Activated T-cell treated with anti-CD3 and anti-CD28 coated beads for 4 hours (primary cell): ENCODE measurements around the gene CDCP2.

Experiments used
- DNase-seq: peaks from one replicate; pipeline ENCODE4 v3.0.0-alpha.2; 2020

The CDCP2 gene

DNA sequence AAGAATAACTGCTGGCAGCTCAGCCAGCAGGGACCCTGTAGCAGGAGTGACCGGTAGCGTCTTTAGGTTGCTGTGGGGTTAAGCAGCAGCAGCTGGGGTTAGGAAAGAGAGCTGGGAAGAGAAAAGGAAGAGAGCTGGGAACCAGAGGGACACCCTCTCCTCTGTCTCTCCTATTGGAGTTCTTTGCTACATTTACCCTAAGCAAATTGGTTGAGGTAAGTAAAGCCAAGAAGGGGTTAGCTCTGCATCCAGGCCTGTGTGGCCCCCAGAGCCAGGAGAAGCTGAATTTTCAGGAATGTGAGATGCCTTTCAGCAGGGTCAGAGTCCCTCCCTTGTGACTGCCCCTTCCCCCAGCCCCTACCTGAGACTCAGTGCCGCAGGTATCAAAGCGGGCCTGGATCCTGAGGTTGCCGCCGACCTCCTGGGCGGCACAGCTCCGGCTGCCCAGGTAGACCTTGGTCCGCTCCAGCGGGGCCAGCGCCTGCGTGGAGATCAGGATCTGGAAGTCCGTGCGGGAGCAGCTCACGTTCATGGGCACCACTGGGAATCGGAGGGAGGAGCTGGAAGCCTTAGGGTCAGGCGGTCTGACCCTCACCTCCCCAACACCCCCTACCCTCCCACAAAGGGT lies 16.4 kb downstream of the CDCP2 start:
- DNase-seq = no peak

GRCh38 chr1:54135436-54136120 lies 17.2 kb downstream of the CDCP2 start:
- no peak for DNase-seq

GRCh38 chr1:54134295-54134694 lies 18.5 kb downstream of the CDCP2 start:
- no peak for DNase-seq

GRCh38 chr1:54132495-54132894 lies 20.3 kb downstream of the CDCP2 start:
- no peak for DNase-seq

- DNase-seq = no peak
These were observed 21.4 kb downstream of the CDCP2 start for GRCh38 chr1:54131419-54131818.

DNA sequence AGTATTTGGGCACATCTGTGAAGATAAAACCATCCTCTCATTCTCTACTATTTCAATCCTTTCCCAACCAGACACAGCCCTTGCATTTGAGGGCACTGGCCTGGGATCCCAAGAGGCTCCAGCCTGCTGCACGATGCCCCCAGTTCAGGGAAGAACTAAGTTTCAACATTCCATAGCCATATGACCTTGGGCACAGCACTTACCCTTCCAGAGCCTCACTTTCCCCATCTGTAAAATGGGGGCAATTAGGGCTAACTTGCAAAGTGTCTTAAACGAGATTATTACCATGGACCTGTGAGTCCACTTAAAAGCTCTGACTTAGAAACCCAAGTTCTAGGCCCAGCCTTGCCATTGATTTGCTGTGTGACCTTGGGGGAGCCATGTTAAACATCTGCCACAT lies 22.9 kb downstream of the CDCP2 start:
- DNase-seq = no peak

DNA sequence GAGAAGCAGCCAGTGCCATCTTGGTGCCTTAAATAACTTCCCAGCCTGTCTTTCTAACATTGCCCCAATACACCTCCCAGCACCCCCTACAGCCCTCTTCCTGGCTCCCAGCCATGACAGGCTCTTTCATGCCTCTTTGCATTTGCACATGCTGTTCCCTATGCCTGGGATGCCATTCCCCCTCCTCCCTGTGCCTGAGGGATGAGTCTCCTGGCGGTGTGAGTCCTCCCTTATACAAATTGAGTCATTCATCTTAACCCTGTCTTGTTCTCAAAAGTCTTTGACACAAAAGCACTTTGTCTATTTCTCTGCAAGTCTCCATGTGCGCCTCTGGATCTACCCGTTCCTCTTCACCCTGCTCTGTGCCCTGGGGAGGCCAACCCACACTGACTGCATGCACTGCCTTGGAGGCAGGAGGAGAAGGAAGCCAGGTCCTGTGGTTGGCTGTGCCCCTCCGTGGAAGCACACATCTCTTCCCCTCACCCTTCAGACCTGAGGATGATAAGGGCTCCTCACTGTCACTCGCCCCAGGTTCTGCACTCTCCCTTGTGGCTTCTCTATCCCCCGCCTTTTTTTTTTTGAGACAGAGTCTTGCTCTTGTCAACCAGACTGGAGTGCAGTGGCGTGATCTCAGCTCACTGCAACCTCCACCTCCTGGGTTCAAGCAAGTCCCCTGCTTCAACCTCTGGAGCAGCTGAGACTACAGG lies 25.1 kb downstream of the CDCP2 start:
- no peak for DNase-seq

GRCh38 chr1:54126271-54126815 lies 26.5 kb downstream of the CDCP2 start:
- DNase-seq = no peak

GRCh38 chr1:54125386-54126070 lies 27.3 kb downstream of the CDCP2 start:
- no peak for DNase-seq

DNA sequence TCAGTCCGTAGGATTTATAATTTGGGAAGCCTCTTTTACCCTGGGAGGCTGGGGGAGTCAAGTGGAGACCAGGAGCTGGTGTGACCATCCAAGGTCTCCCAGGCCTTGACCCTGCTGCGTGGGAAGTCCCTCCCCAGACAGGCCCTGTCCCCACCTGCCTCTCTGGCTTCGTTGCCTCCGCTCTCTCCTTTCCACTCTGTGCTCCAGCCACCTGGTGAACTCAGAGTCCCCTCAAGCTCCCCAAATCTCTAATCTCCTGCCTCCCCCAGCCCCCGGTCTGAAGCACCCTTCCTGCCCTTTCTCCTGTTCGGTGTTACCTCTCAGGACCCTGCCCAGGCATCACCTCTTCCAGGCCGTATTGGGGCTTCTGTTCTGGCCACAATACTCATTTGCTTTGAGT lies 27.9 kb downstream of the CDCP2 start:
- no peak for DNase-seq

DNA sequence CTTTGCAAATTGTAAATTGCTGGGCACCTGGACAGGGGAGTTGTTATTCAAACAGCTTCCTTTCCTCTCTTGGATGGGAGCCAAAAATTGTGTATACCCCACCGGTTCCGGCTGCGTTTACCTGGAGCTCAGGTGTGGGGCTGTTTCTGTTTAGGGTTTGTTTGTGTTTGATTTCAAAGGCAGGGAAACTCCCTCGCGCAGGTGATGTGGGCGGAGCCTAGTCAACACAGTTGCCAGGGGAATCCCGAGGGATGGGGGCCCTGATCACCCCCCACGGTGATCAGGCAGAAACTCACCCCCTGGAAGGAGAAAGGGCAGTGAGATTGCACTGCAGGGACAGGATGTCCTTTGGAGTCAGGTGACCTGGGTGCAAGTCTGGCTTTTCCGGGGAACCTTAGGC lies 28.3 kb downstream of the CDCP2 start:
- no peak for DNase-seq

DNA sequence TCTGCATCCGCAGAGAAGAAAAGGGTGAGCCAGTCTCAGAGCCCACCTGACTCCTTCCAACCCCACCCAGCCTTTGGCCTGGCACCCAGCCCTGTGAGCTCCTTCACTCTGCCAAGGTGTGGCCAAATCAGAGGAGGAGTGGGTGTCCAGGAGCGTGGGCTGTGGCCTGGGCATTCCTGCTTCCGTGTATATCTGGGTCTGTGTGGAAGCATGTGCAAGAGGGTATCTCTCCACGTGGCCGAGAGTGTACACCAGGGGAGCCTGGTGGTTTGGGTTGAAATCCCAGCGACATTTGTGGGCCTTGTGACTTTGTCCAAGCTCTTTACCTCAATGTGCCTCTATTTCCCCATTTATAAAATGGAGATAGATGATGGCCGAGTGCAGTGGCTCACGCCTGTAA lies 29.8 kb downstream of the CDCP2 start:
- no peak for DNase-seq

DNA sequence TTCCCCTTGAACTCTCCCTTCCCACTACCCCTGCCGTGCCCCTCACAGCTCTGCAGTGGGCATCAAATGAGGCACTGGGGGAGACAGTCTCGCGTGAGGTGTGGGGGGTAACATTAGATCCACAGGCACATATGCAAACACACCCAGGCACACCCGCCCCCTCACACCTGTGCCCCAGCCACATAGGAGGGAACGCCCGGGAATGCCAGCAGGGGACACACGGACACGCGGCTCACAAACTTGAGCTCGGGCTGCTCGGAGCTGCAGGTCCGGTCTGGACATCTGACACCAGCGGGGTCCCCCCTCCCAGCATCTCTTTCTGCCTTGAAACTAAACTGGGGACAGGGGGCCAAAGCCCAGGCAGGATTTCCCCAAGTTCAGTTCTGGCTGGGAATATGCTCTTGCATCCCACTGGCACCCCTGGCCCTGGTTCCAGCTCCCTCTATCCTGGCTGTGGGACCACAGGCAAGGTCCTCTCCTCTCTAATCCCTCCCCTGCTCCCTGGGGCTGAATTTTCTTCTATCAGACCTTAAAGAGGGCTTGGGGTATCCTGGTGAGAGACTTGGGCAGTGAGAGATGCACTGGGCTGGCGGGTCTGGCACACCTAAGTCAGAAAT lies 30.6 kb downstream of the CDCP2 start:
- no peak for DNase-seq

DNA sequence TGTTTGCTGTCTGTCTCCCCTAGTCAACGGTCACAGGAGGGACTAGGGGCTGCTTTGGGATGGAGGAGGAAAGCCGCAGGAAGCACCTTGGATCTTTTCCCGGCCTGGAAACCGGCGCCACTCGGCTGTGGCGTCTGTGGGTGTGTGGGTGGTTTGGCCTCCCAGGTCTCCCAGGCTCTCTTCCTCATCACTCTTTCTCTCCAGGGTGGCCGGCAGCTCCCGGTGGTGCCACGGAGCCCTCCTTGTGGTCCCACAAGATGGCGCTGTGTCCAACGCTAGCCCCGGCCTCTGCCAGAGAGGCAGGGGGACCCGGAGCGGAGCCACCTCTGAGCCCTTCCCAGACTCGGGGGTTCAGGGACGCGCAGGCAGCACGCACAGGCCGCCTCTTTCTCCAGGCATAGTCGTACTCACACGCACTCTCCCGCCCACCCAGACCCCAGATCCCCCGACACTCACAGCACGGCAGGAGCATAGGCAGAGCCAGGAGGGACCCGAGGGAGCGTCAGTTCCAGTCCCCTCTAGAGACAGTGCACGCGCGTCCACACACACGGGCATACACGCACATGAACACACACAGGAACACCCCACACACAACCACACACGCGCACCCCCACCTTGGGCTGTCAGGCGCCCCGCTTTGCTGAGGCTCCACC lies 31.2 kb downstream of the CDCP2 start:
- DNase-seq = peak; percentile 48

DNA sequence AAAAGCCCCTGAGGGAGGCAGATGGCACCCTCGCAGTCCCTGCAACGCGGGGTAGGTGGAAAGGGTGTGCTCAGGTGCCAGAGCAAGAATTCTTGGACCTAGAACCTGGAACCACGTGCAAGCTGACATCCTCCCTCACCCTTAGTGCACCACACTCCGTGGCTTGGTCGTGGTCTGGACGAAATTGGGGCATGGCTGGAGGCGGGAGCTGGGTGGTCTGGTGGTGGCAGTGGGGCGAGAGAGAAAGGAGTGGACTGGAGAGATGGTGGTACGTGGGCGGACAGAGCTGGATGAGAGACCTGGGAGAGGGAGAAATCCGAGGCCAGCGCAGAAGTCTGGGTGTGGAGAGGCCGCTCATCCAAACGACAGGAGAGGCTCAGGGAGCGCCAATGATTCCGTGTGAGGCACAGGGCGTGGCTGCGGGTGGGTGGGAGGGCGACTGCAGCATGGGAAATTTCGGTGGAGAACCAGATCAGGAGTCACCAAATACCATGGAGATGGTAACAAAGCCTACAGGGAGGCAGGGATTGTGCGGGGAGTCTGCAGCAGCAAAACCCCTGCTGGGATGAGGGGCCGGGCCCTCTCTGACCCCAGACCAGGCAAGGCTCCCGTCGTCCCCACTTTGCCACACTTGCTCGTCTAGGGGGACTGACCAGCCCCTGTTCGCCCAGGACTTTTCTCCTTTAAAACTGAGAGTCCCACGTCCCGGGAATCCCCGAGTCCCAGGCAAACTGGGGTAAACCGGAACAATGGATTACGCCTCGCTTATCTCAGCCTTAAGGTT lies 31.9 kb downstream of the CDCP2 start:
- no peak for DNase-seq

- no peak for DNase-seq
These were observed 32.6 kb downstream of the CDCP2 start for GRCh38 chr1:54120018-54120697.

- no peak for DNase-seq
These were observed 34.1 kb downstream of the CDCP2 start for GRCh38 chr1:54118704-54119103.

GRCh38 chr1:54117815-54118563 lies 34.8 kb downstream of the CDCP2 start:
- DNase-seq = no peak

DNA sequence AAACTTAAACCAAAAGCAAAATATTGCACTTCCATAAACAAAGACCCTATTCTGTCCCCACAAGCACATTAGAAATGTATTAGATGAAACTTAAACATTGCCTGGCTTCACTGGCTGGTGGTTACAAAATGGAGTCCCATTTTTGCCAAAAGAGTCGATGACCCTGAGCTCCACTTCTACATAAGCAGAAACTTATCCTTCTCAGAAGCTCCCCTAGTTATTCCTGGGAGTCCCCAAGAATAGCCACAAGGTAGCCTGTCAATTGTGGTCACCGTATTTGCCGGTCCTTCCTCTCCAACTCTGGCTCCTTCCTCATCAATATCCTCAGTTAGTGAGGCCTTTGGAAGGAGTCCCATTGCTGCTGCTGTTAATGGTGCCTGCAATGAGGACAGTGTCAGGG lies 37.3 kb downstream of the CDCP2 start:
- no peak for DNase-seq

DNA sequence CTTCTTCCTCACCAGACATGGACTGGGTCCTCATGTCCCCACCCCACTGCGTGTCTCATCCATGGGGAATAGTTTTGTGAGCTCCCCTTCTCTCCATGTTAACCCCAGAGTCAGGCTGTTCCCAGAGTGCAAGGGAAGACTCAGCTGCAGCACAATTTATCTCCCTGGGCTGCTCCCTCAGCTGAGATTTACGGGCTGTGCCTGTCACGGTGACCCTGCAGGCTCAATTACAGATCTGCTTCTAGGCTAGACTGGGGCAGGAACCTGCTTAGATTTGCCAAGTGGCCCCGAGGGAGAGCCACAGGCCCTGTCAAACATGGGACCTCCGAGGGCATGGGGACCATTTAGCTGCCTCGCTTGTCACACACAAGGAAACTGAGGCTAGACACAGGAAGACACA lies 37.8 kb downstream of the CDCP2 start:
- DNase-seq = no peak
